ENCODE measurements around the gene CHRND.

The CHRND gene

DNA sequence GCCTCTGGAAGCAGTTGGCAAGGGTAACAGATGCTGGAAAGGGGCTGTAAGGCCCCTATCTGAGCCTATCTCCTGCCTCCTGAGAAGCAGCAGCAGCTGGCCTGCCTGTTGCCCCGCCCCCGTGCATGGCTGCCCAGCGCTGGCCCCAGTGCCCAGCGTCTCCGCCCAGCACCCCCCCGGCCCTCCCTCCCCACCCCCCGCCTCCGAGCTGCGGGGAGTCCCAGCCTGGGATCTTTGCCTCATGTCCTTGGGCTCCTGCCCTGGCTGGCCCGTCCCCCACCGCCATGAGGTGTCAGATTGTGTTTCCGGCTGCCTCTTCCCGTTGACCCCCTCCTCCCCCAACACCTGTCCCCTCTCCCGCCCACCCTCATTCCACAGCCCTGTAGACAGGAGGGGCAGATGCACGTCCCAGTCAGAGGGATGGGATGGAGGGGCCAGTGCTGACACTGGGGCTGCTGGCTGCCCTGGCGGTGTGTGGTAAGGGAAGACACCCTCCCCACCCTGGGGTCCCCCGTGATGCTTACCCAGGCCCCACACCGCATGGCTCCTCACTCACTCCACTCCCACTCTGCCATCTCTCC is at the start of gene CHRND:
CHRND (plus strand) TSS at position 370 of the 581 bp plus-strand sequence; CDS start at position 426, 56 bp downstream.
- DNase-seq = no peak

DNA sequence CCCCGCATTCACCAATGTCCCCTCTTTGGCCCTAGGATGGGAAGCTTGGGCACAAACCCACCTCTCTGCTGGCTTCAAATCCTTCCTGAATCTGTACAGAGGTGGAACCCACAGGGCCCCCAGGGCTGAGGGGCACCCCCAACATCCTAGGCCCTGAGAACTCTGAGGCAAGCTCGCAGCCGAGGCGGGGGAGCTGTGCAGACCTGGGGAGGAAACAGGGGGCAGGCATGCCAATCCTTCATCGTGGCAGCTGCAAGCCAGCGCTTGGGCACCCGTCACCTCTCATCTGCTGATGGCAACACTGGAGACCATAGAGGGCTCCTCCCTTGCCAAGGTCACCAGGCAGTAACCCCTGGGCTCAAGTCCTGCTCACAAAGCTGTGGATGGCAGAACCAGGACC is 49.2 kb upstream of the CHRND start:
- DNase-seq = no peak

DNA sequence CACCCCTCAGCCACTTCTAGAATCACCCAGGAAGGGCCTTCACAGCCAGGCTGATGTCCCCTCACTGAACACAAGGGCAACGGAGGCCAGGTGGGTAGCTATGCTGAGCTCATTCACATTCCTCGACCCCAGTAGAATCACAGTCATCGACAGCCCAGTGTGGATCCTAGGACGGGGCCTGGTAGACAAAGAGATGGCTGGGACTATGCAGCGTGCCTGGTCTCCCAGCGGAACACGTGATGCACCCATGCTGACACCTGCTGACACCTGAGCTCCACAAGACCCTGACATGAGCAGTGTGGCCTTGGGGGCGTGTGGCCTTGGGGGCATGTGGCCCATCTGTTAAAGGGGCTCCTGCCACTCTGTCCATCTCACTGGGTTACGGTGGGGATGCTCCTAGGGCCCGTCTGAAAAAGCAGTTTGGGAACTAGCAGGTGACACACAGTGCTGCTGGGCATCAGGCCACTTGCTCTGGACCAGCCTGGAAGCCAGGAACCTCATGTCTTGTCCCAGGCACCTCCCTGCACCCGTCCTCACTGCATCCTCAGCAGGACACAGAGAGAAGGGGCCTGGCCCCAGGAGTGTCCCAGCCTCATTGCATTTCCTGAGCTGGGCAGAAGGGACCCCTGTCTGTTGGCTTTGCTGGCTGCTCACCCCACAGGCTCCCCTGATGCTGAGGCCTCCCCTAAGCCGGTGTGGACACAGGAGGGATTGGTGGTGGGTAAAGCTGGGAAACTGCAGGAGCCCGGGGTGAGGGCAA is 48.0 kb upstream of the CHRND start:
- DNase-seq = no peak

DNA sequence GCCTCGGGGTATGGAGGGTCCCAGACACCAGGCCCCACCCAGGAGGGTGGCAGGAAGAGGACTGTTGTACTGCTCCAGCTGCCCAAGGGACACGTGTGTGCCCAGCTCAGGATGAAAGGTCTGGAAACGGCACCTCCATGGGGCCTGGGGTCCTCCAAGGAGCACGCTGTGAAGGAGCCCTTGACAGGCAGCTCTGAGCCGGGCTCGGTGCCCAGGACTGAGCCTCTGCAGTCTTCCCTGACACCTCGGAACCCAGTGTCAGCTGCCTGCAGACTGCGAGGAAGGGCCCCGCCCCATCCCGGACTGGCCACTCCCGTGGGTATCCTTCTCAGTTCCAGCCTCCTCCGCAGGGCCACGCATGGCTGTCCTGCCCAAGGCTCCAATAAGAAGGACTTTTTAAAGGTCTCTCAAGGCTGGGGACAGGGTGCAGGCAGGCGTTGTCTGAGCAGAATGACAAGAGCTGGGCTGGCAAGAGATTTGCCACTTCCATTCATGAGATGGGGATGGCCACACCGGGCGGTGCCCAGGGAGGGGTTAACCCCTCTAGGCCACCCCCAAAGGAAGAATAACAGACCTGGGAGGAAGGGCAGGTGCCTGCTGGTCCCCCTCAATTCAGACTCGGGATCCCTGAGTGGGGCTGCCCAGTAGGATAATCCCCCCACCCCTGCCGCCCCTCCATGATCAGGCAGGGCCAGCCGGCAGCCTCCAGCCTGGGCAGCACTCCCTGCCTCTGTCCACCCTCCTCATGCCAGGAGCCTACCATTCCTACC is 47.2 kb upstream of the CHRND start:
- DNase-seq = no peak

DNA sequence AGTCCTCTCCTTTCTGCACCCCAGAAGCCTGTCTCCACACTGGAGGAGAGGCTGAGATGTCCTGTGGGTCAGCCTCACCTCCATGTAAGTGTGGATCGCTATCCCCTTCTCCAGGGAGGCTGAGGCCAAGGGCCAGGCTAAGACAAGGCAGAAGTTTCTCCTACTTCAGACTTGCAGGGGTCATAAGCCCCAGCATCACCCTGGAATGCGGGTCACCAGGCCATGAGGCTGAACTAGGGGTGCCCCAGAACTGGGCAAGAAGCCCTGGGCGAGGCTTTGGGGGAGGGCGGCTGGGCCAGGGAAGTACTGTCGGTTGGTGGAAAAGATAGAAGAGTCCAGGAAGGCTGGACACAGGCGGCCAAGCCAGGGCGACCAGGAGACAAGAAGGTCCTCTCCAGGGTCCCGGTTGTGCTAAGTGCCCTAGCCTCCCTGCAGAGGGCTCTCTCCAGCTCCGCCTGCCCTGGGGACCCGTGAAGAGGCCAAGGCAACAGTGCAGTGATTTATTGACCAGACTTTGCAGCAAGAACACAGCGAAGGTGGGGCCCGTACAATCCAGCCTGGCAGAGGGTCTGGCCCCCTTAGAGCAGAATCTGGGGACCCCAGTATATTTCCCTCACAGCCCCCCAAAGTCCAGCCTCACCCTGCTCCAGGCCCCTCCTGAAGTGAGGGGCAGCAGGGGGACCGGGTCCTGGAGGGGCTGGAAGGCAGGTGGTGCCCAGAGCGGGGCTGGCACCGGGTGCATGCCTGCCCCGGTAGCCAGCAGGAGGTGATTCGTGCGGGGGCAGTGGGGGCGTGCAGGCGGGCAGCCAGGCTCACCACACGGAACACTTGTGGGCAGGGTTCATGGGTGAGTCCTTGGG is 46.4 kb upstream of the CHRND start:
- no peak for DNase-seq

DNA sequence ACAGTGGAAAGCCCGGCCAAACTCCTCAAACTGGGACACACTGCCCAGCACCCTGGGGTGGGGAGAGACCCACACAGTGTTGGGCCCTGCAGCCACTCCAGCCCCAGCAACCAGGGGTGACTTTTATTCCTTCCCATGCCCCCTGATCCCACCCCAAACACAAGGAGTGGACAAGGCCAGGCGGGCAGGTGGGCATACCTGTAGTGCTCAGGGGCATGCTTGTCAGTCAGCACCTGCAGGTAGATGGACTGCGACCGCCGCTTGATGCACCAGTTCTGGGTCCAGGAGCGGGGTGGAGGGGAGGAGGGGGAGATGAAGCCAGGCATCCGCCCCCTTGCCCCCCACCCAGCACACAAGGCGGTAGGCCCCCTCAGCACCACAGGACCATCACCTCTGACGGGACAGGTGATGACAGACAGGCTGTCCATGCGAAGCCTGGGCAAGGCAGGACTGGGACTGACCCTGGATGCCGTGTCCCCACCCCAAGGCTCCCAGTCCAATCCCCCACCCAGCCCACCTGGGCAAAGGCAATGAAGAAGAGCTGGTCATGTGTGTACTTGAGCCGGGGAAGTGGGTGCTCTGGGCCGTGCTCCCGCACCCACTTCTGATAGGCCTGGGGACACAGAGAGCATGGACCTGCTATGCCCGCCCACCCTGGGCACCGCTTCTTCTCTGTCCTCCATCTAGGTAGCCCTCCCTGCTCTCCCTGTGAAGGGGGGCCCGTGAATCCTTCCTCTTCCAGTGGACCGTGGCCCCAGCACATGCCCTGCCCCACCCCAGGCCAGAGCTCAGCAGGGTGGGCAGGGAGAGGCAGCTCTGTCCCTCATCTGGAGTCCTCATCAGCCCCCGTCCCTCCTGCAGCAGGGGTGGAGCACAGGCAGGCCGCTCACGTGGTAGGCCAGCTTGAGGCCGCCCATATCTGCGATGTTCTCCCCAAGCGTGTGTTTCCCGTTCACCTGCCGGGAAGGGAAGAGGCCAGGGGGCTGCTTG is 45.5 kb upstream of the CHRND start:
- DNase-seq = no peak

DNA sequence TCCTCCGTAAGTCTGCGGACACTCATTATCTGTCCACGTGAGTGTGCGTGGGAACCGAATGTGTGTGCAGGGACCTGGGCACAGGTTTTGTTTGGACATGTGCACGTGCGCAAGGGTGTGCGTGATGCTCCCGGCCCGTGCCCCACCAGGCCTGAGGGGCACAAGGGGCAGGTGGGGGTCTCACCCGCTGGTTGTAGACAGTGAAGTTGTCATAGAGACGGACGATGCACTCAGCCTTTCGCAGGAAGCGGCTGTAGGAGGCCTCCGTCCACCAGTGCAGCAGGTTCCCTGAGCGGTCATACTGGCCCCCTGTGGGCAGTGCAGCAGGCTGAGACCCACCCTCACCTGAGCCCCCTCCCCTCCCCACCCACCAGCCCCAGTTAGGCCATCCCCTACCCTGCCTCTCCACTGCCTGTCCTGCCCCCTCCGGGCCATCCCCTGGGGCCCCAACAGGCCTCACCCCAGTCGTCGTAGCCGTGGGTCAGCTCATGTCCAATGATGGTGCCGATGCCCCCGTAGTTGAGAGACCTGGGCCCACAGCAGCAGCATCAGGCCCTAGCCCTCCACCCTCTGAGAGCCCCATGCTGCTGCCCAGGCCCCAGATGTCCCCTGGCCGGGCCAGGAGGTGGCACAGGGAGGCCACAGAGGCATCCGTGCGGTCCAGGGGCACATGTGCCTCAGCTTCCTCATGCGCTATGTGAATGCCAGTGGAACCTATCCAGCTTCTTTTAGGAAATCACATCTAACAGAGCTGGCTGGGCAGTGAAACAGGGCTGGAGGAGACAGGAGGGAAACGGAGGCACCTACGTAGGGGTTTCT is 44.4 kb upstream of the CHRND start:
- DNase-seq = no peak

DNA sequence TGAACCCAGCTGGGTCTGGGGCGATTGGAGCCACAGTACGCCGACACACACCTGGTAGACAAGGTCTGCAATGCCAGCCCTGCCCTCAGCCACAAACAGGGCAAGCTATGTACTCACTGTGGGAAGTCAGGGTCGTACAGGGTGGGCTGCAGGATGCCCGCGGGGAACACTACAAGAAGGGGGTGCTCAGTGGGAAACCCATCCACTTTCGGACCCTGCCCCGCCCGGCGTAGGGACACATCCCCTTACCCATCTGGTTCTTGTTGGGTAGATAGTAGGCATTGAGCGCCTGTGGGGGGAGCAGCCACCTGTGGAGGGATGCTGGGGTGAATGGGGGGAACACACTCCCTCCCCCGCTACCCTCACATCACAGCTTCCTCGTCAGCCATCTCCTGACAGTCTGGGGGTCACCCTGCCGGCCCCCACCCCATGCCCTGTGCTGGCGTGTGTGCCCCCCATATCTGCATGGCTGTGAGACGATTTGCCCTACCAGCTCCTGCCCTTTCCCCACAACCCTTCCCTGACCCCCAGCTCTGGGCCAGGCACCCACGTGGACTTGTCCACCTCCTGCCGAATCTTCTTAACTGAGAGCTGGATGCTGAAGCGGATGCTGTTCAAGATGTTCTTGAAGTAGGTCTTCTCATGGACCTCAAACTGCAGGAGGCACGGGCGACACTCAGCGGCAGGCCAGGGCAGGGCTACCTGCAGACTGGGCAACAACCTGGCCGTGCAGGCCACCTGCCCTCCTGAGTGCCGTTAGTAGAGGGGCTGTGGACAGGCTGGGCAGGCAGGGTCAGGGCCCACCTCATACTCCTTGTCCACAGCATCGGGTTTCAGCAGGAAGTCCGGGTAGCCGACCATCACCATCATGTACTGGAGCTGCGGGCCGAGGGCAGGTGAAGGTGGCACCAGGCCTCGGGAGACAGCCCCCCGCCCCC is 43.4 kb upstream of the CHRND start:
- DNase-seq = no peak

DNA sequence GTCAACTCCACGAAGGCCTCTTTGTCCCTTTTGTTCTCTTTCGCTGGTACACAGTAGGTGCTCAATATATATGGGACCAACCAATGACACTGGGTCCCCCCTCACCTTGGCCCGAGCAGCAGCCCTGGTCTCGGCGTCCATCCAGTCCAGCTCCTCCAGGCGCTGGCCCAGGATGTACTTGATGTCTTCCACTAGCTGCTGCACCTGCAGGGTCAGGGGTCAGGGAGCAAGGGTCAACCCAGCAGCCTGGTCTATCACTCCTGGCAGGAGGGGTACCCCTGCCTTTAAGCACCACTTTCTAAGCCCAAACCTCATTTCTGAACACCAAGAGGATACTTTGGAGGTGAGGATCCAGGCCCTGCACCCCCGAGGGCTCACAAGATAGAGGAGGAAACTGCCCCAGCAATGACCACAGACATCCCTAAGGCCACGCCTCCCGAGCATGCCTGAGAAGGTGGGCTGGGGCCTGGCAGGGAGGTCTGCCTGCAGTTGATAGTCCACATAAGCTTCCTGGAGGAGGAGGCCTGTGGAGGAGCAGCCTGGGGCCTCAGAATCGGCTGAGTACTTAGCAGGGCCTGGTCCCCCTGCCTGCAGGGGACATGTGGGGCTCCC is 42.5 kb upstream of the CHRND start:
- DNase-seq = no peak

DNA sequence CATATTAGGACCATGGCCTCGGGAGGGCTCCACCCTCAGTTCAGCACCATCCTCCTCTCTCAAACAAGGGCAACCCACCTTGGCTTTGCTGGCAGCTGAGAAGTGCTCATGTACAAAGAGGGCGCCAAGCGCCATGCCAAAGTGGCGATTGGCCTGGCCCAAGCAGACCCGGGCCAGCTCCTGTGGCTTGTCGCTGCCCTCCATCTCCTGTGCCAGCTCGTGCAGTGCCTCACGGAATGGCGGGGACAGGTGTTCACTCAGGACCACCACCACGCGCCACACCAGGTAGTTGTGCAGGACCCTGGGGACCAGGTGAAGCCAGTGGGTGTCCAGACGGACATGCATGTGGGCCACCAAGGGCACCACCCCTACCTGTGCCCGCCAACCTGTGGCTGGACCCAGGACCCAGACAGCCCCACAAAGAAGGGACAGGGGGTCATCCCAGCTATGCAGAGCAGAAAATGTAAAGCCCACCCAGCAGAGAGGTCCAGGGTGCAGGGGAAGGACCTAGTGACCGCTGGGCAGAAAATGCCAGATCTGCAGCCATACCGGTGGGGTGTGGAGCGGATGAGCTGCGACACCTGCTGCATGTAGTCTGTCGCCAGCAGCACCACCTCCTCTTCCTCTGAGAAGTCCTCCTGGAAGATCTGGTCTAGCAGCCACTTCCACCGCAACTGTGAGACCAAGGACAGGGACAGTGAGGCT is 41.9 kb upstream of the CHRND start:
- DNase-seq = no peak

DNA sequence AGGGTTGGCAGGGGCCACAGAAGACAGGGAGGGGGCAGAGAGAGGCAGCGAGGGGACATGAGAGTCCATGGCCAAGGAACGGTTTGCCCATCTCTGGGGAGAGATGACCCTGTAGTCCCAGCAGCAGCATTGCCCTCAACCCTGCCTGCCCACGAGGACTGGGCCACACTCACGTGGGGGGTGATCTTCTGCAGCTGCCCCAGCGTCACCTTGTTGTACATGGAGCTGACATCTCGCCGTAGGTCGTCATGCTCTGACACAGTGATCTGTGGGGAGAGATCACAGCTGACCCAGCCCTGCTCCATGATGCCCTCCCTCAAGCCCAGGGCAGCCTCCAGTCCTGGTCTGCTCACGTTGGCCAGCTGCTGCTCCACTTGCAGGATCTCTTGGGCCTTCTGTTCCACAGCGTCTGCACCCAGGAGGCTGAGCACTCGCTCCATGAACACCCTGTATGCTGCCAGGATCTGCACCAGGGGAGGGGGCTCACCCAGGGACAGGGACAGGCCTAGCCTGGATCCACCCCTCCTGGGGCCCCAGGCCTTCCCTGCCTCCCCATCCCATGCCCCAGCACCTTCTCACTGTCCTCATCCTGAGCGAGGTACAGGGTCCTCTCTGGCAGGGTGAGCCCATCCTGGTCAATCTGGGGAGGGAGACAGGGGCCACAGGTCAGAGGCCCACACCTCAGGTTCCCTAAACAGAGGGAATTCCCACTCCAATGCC is 41.2 kb upstream of the CHRND start:
- DNase-seq = no peak

DNA sequence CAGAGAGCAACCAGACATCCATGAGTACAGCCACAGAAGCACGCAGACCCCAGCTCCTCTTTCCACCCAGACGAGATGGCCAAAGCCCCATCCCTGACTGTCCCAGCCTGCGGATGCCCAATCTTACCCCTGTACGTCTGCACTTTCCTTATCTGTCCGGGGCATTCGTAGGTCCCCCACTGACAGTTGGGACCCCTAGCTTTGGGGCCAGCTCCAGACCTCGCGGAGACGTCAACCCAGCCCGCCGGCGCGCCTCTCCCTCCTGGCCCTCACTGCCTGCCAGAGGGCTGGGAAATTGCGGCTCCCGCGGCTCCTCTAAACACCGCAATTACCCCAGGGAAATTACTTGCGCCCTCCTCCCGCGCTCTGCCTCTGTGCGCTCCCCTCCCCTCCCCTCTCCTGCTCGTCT is 40.6 kb upstream of the CHRND start:
- DNase-seq = no peak

DNA sequence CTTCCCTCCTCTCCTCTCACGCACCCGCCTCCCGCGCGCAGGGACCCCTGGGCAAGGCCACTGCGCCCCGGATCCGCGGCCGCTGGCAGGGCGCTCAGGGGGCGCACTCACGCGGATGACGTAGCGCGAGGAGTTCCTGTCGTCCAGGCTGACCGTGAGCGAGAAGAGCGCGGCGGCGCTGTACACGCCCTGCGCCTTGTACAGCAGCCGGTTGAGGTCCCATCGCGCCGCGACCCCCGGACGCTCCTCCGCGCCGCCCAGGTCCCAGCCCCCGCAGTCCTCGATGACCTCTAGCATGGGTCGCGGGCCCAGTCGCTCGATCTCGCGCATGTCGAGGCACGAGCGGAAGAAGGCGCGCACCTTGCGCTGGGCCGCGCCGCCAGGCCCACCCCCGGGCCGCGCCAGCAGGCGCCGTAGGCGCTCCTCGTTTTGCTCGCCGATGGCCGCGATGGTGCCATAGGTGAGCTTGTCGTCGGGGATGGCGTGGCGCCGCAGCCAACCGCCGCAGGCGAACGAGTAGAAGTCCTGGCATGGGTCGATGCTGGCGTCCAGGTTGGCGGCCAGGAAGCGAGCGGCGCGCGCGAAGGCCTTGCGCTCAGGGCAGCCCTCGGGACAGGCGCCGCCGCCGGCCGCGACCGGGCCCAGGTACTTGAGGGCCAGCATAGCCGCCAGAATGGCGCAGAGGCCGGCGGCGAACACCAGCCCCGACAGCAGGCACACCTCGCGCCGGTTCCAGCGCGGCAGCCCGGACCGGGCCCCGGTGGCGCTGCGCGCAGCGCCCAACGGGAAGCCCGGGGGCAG is 40.0 kb upstream of the CHRND start:
- DNase-seq = no peak

DNA sequence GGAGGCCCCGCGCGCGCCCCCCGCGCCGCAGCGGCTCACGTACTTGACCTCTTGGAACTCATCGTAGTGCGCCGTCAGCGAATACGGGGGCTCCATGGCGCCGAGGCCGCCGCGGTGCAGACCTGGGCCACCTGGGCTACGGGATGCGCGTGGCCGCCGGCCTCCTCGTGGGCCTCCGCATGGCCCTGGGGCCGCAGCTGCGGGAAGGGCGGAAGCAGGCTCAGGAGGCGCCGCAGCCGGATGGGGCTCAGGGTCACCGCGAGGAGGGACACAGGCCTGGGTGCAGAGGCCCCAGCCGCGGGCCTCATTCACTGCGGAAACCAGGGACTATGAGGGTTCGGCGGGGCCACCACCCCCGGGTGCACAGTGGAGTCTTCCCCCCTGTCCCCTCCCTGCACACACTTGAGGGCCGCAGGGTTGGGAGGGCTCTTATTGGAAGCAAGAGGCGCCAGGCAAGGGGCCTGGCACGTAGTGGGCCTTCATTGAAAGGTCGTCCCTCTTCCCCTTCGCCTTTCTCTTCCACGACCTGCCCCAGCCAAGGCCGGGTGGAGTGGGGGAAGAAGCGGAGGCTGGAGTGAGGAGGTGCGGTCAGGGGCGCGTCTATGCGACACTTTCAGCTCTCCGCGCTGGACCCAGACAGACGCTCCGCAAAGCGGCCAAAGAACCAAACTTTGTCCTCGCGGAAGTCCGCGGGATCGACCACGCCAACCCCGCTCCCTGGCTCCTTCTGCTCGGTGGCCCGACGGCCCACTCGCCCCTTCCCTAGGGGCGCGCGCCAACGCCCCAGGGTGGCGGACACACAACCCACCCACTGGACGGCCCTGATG is 39.2 kb upstream of the CHRND start:
- DNase-seq = no peak

DNA sequence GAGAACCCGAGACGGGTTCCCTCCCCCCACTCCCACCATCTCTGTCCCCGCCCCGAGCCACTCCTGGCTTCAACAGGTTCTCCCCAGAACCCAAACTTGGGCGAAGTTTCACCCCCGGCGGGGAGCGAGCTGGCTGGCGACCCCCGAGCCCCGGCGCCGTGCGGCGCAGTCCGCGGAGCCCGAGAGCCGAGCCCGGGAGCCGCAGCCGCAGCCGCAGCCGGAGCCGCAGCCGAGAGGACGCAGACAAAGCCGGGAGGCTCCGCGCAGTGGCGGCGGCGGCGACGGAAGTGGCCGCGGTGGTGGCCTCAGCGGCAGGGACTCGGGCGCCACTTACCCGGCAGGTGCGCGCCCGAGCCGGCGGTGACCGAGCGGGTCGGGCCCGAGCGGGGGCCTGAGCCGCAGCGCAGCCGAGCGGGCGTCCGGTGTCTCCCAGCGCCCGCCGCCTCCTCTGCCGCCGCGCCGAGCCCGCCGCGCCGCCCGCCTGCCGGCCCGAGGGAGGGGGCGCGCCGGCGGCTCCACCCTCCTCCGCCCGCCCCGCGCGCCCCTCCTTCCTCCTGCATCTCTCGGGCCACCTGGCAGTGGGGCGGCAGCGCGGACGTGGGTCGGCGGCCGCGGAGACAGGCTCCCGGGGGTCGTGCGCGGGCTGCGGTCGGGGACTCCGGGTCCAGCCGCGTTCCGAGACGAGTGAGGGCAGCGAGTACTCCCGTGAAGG is 38.4 kb upstream of the CHRND start, which contains the start of gene ECEL1:
ECEL1 (minus strand) TSS at position 450 of the 712 bp plus-strand sequence. CDS start 1,181 bp downstream, outside the sequence.
- no peak for DNase-seq
